HG02623 (cell line): ENCODE results near the gene NKAIN2.

ENCODE experiments used
- ATAC-seq: cut with Tn5 transposase; IDR thresholded peaks from one replicate; pipeline ENCODE4 v1.9.1; 2021; ENCODE audit warnings: moderate library complexity; ENCODE audit not compliant: unreplicated experiment

Gene NKAIN2

GRCh38 chr6:124783344-124783743 lies 979.7 kb downstream of the NKAIN2 start:
- ATAC-seq, result no peak

GRCh38 chr6:124791156-124791555 lies 987.5 kb downstream of the NKAIN2 start:
- no peak for ATAC-seq

GRCh38 chr6:124792386-124792785 lies 988.7 kb downstream of the NKAIN2 start:
- no peak for ATAC-seq

DNA sequence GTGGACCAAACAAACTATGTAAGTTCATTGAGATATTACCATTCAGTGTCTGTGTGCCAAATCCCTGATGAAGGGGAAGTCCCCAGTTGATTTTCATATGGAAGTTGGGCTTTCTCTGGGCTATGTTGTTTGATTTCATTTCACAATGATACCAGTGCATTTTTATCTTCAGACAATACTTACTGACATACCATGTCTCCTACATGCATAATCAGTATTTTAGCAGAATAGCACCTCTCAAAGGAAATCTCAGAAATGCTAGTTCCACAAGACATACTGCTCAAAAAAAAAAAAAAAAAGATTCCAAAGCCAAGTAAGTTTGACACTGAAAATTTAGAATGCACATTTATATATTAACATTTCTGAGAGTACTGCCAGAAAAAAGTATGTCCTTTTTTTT lies 989.7 kb downstream of the NKAIN2 start:
- no peak for ATAC-seq

DNA sequence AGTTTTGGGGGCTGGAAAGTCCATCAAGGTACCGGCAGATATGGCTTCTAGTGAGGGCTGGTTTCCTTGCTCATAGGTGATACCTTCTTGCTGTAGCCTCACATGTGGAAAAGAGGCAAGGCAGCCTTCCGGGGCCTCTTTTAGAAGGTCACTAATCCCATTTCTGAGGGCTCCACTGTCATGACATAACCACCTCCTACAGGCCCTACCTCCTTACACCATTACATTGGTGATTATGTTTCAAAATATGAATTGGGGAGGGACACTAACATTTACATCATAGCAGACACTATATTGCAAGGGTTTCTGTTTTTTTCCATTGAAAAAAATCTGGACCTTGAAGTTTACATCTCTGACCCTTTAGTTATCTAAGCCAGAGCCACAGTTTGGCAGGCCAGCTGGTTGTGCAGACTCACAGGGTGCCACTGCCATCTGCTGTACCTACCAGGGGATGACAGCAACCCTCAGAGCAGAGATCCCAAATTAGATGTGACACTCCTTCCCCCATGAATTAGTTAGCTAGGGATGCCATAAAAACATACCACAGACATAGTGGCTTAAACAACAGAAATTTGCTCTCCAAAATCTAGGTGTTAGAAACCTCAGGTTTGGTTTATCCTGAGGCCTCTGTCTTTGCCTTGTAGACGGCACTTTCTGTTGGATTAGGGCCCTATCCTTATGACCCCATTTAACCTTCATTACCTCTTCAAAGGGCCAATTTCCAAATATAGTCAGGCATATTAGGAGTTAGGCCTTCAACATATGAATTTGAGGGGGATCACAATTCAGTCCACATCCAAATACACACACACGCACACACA lies 992.2 kb downstream of the NKAIN2 start:
- ATAC-seq, result no peak

DNA sequence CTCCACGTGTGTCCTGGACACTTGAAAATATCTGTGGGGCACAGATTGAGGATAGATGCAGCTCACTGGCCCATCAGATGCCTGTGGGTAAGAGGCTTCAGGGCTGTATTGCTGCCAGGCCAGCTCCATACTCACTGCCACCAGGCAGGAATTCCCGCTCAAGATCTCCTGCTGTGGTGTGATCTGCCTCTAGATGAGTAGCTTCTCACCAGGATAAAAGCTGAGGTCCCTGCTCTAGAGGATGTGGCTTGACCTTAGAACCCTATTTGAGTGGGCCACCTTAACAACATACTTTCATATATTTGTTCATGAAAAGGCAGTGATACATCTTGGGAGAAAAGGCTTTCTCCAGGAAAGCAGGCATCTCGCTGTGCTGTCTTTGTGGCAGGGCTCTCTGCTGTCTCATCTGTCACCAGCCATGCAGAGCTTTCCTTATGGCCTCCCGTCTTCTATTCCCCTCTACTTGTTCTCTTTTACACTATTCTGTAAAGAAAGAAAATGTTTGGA lies 992.9 kb downstream of the NKAIN2 start:
- no peak for ATAC-seq

DNA sequence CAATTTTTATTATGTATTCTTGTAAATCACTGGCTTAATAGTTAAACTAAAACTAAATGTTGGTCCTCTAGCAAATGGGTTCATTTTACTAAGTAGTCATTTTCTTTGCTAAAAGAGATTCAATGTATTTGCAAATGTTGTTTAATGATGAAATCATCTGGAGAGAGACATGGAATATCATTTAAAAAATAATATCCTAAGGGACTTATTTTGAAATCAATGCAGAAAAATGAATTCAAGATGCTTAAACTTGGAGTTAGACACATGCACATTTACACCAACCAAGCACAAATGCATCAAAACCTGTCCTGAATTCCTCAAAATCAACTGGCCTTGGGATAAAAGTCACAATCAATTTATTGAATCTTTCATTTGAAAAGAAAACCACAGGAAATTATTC lies 993.6 kb downstream of the NKAIN2 start:
- no peak for ATAC-seq

DNA sequence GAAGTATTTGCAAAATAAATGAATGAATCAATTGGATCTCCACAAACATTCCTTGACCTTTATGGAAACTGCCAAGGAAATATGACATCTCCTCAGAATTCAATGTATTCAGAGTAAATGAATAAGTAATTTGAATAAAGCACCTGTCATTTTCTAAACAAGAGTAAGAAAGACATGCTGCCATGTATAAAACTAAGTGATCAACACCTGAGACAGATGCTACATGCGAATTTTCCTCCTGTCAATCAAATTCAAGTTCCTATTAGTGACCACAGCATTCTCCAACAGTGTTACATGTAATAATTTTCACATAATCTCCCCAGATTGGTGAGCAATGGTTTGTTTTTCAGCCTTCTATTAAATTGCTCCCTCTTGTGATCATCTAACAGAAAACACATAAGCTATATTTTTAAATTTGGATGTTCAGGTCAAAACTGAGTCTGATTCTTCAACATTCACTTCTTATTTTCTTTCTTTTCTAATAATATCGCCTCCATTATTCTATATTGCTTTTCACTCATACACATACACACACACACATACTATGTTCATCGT lies 995.4 kb downstream of the NKAIN2 start:
- no peak for ATAC-seq

GRCh38 chr6:124799638-124800037 lies 996.0 kb downstream of the NKAIN2 start:
- no peak for ATAC-seq

DNA sequence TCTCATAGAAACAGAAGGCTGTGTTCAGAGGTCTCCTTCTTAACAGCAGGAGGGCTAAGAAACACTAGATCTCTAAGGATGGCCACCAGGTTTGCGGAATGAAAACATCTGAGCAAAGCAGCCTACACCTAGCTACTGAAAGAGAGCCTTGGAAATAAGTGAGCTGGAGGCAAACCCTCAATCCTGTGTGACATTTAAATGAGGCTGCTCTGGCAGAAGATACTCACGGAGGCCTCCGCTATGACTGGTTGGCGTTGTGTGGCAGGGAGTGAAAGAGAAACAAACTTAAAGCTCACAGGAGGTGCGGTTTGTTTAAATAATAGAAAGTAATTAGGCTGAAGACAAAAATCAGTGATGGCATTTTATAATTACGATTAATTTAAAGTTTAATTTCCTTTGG lies 996.6 kb downstream of the NKAIN2 start:
- ATAC-seq, result no peak

DNA sequence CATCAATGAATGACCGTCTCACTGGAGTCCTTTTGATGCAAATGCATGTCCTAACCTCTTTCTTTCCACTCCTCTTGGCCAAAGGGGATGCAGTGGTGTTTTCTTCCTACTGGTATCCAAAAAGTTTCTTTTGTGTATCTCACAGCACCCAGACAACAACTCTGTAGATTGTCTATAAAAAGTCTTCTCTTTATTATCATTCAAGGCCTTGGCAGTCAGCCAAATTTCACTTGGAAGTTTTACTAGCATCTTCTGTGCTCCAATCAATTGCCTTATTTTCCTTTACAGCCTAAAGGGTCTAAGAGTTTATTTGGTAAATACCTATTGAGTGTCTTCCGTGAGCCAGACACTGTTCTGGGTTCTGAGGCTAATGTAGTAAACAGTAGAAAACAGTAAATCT lies 1008.4 kb downstream of the NKAIN2 start:
- ATAC-seq, result no peak

DNA sequence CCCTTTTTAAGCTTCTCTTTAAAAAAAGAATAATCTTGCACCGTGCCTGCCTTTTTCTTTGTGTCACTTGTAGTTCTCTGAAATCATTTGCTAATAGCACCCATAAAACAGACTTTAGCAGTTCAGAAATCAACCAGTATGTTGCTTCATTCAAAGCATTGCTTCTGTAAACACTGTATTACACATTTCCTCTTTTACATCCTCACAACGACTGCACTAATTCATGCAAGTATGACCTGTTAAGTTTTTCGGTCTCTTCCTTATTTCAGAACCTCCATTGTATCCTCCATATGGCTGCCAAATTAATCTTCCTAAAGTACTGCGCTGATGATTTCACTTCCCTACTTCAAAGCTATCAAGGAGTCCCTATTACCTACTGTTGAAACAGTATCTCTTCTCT lies 1015.7 kb downstream of the NKAIN2 start:
- no peak for ATAC-seq

- ATAC-seq, result no peak
Measured at GRCh38 chr6:124822204-124822613, 1018.5 kb downstream of the NKAIN2 start.

DNA sequence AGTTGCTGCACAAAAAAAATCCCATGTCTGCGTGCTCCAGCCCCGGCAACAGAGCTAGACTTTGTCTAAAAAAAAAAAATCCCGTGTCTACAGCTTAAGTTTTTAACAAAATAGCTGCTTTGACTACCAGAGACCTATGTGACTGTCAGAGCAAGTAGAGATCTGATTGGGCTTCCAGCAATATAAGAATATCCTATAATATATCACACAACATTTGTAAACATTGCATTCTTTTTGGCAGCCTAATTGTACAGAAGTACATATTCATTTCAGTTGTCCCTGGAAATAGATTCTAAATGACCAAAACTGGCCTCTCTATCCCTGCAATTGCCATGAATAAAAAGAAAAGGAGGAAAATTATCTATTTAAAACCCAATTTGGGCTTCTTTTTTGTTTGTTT lies 1019.1 kb downstream of the NKAIN2 start:
- no peak for ATAC-seq

DNA sequence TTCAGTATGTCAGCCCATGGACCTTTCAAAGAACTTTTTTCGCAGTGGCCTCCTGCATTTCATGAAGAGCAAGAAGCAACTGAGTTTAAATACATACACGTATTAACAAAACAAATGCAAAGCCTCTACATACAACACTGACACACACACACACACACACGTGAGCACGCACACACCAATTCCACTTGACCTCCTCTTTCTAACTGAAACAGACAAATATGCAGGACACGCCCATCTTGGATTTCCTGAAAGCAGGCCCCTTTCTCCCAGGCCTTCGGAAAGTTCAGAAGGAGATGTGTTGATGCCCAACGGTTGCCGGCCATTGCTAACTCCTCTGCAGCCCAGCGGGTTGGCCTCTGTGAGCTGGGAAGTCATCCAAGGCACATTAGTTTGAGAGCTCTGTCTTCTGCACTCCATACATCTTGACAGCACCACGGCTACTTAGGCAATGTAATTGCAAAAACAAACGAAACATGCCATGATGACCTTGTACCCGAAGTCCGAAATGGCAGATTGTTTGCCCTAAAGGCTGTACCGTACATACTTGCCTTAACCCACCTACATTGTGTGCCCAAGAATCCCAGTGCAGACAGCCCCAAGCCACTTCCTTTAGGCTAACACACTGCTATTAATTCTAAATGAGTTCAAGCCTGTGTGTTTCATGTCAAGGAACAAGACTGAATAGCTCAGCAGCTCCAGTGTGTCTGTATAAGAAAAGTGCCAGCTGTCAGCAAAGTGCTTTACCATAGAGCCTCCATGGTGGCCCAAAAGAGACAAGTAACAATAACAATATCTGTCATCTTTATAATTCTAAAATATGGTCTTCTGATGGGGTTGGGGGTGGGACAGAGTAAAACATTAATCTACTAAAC lies 1019.8 kb downstream of the NKAIN2 start:
- no peak for ATAC-seq

GRCh38 chr6:124825564-124825963 lies 1021.9 kb downstream of the NKAIN2 start:
- no peak for ATAC-seq

- no peak for ATAC-seq
Measured at GRCh38 chr6:124829822-124830221, 1026.2 kb downstream of the NKAIN2 start.

GRCh38 chr6:124830506-124830905 lies 1026.8 kb downstream of the NKAIN2 start:
- no peak for ATAC-seq

DNA sequence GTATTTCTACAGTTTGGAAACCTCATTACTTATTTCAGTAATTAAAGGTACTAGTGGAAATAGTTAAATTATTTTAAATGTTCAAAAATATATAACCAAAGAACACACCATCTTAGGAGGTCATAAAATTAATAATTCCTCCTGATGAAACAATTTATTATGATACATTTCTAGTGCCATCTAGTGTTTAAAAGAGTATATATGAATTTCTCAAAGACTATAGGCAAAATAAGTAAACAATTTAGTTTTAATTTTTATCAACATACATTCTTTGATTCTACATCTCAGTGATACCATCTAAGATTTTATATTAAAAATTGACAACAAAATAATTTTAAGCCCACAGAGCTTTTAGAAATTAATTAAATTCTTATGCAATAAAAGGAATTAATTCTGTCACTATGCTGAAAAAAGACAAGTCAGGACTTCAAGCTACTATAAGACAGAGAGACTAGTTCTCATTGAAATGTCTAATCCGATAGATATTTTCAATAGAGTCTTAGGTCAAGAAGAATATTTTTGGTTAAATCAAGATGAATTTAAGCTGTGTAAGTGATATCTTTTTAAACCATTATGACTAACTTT lies 1050.8 kb downstream of the NKAIN2 start:
- ATAC-seq, result no peak

GRCh38 chr6:124857746-124858145 lies 1054.1 kb downstream of the NKAIN2 start:
- ATAC-seq, result no peak

GRCh38 chr6:124858564-124858963 lies 1054.9 kb downstream of the NKAIN2 start:
- ATAC-seq, result no peak
